Activated CD8-positive, alpha-beta T cell treated with anti-CD3 and anti-CD28 coated beads for 36 hours (primary cell): ENCODE measurements around the gene CDC6. TPM values are rescaled to one million over a fixed set of nuclear protein-coding genes. Genes with fewer than 3 reads are reported as not detected.
A peak's percentile ranks its signal among the peaks of the same experiment; 100 is the strongest.

Source experiments
- ATAC-seq: fragments of 200-7000 bp; cut with Tn5 transposase; one replicate; pipeline ENCODE4 v1.10.0; 2021; ENCODE audit warnings: mild to moderate bottlenecking, moderate library complexity
- CTCF ChIA-PET: fragments of 350-600 bp; sonication (Branson Sonifier 250); formaldehyde crosslinking; loops from one replicate; lab custom pipeline; 2021; ENCODE audit warnings: antibody characterized with exemption; lab: Charles Lee
- POLR2A ChIA-PET: fragments of 350-600 bp; sonication (Branson Sonifier 250); formaldehyde crosslinking; loops from one replicate; lab custom pipeline; 2021; ENCODE audit warnings: antibody characterized with exemption; lab: Charles Lee
- DNase-seq: peaks from one replicate; pipeline ENCODE4 v3.0.0-alpha.2; 2020
- H3K27ac Mint-ChIP-seq: one replicate; pipeline ENCODE4 v1.8.0; 2021; ENCODE audit warnings: mild to moderate bottlenecking, mixed read lengths
- H3K27me3 Mint-ChIP-seq: one replicate; pipeline ENCODE4 v1.8.0; 2021; ENCODE audit warnings: mixed read lengths
- H3K36me3 Mint-ChIP-seq: one replicate; pipeline ENCODE4 v1.8.0; 2021; ENCODE audit warnings: low read depth, mixed read lengths
- H3K4me1 Mint-ChIP-seq: one replicate; pipeline ENCODE4 v1.8.0; 2021; ENCODE audit warnings: low read depth, mixed read lengths
- H3K4me3 Mint-ChIP-seq: one replicate; pipeline ENCODE4 v1.8.0; 2021; ENCODE audit warnings: mild to moderate bottlenecking, moderate library complexity, mixed read lengths
- H3K9me3 Mint-ChIP-seq: one replicate; pipeline ENCODE4 v1.8.0; 2021; ENCODE audit warnings: mixed read lengths
- intact Hi-C: fragments of 100-400 bp; cut with micrococcal nuclease; formaldehyde crosslinking; loops from one replicate; pipeline ENCODE4 v1.10.0; 2022
- total RNA-seq, 2 experiments: library from RNA; stranded (reverse); gene quantifications; one replicate each; pipeline ENCODE4 v1.2.3, GENCODE V29; 2021
- TF ChIP-seq, protein P1 (sequence below): fragments of 200-600 bp; IDR thresholded peaks from one replicate; pipeline ENCODE4 v1.8.0; 2022; ENCODE audit warnings: antibody characterized with exemption, mild to moderate bottlenecking

The CDC6 gene
- total RNA-seq, 2 experiments from 2014 or later: 110 to 118 TPM

DNA sequence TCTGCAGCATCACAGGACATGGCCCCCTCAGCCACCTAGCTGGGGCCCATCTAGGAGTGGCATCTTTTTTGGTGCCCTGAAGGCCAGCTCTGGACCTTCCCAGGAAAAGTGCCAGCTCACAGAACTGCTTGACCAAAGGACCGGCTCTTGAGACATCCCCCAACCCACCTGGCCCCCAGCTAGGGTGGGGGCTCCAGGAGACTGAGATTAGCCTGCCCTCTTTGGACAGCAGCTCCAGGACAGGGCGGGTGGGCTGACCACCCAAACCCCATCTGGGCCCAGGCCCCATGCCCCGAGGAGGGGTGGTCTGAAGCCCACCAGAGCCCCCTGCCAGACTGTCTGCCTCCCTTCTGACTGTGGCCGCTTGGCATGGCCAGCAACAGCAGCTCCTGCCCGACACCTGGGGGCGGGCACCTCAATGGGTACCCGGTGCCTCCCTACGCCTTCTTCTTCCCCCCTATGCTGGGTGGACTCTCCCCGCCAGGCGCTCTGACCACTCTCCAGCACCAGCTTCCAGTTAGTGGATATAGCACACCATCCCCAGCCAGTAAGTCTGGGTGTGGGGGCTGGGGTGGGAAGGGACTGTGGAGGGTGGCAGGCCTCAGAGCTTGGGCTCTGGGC lies 43.3 kb downstream of the CDC6 start:
- Mint-ChIP-seq H3K9me3 (no peaks in the 10 kb centered on the region), H3K4me1 (peaks cover 78% of the 10 kb centered on the region), H3K27ac (peak overlapping the region; percentile 83), H3K36me3 (peaks cover 38% of the 10 kb centered on the region), H3K4me3 (peak overlapping the region; percentile 60), H3K27me3 (no peaks in the 10 kb centered on the region)
- ChIA-PET POLR2A (interaction anchor here (0.5 to 3.1 kb wide), 10 partner anchors 8 to 154 kb away, joined by 3 to 12 read pairs (median 3); no protein-coding TSS in a partner anchor), CTCF (interaction anchor here (0.6 to 2.8 kb wide), 8 partner anchors 10 to 1939 kb away, joined by 3 to 15 read pairs (median 4); no protein-coding TSS in a partner anchor)
- DNase-seq (no peak), ATAC-seq (no peak)
- TF ChIP-seq, protein P1, sequence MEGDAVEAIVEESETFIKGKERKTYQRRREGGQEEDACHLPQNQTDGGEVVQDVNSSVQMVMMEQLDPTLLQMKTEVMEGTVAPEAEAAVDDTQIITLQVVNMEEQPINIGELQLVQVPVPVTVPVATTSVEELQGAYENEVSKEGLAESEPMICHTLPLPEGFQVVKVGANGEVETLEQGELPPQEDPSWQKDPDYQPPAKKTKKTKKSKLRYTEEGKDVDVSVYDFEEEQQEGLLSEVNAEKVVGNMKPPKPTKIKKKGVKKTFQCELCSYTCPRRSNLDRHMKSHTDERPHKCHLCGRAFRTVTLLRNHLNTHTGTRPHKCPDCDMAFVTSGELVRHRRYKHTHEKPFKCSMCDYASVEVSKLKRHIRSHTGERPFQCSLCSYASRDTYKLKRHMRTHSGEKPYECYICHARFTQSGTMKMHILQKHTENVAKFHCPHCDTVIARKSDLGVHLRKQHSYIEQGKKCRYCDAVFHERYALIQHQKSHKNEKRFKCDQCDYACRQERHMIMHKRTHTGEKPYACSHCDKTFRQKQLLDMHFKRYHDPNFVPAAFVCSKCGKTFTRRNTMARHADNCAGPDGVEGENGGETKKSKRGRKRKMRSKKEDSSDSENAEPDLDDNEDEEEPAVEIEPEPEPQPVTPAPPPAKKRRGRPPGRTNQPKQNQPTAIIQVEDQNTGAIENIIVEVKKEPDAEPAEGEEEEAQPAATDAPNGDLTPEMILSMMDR: no peak
- intact Hi-C loops: no loop called here

DNA sequence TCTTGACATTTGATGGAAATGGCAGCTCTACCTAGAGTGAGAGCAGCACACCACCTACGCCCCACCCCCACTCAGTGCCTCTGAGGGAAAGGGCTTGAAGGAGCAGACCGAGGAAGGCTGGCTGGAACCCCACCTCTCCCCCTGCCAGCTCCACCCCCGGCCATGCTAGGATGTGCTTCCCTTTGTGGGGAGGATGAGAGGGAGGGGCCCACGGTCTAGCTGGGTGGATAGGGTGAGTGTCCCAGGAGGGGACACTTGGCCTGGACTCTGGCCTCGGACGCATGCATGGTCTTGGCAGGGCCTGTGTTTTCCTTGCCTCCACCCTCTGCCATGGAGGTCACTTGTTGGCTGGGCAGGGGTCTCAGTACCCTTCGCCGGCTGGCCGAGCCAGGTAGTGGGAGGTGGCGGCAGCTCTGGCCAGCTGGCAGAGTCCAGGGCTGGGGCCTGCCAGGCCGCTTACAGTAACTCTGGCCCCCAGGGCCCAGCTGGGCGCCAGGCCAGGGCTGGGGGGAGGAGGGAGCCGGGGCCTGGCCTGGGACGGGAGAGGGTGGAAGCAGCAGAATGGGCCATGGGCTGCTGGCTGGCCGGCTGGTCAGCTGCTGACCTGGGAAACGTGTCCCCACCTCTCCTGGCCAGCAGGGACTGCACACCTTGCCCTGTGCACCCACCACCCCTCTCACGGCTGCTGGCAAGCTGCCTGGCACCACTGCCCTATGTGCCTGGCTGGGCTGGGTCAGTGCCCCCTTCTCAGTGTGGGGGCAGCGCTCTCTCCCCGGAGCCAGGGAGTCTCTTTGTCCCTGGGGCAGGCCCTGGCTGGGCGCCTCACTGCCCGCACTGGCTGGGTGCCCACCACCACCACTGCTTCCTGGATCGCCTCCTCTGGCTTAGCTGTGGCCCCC lies 44.3 kb downstream of the CDC6 start:
- POLR2A ChIA-PET: interaction anchor here (0.5 to 3.1 kb wide), 9 partner anchors 8 to 155 kb away, joined by 3 to 12 read pairs (median 3); no protein-coding TSS in a partner anchor
- H3K9me3 Mint-ChIP-seq: no peaks in the 10 kb centered on the region
- DNase-seq (peak; percentile 59), ATAC-seq (peak; percentile 18)
- CTCF ChIA-PET: interaction anchor here (1.1 to 2.8 kb wide), 6 partner anchors 15 to 31 kb away, joined by 3 to 15 read pairs (median 5); no protein-coding TSS in a partner anchor
- H3K27ac Mint-ChIP-seq: peak overlapping the region; percentile 80
- peaks cover 38% of the 10 kb centered on the region for H3K36me3 Mint-ChIP-seq
- TF ChIP-seq, protein P1: no peak
- intact Hi-C loops: no loop called here
- peaks cover 71% of the 10 kb centered on the region for H3K4me1 Mint-ChIP-seq
- no peaks in the 10 kb centered on the region for H3K27me3 Mint-ChIP-seq
- H3K4me3 Mint-ChIP-seq: peak overlapping the region; percentile 15

DNA sequence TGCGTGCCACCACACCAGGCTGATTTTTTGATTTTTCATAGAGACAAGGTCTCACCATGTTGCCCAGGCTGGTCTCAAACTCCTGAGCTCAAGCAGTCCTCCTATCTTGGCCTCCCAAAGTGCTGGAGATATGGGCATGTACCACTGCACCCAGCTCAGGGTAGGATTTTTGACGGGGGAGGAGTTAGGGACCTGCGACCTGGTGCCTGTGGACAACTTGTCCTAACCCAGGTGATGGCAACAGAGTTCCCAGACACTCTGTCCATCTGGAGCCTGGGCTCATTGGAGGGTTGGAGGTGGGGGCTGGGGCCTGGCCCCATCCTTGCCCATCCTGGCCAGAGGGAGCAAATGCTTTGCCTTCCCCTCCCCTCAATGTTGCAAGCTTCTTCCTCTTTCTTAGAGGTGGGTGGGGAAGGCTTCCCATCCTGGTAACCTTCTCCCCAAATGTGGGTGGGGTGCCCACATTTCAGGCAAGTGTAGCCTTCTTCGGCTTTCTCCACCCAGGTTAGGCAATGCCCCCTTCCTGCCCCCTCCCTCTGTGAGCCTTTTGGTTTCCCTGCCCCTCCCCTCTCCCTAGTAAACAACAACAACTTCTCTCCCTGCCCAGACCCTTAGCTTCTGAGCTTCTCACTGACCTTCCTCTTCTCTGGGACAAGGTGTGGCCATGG lies 46.2 kb downstream of the CDC6 start:
- POLR2A ChIA-PET: interaction anchor here (1.0 to 2.0 kb wide), 4 partner anchors 9 to 27 kb away, joined by 3 to 6 read pairs (median 5); no protein-coding TSS in a partner anchor
- no peaks in the 10 kb centered on the region for H3K9me3 Mint-ChIP-seq
- ATAC-seq (no peak), DNase-seq (no peak)
- H3K27me3 Mint-ChIP-seq: no peaks in the 10 kb centered on the region
- intact Hi-C loops: no loop called here
- H3K4me1 Mint-ChIP-seq: peaks cover 68% of the 10 kb centered on the region
- no peak overlapping the region for H3K4me3 Mint-ChIP-seq
- TF ChIP-seq, protein P1: no peak
- peak overlapping the region; percentile 66 for H3K27ac Mint-ChIP-seq
- CTCF ChIA-PET: interaction anchor here (1.0 to 1.6 kb wide), 6 partner anchors 16 to 221 kb away, joined by 3 to 9 read pairs (median 4); no protein-coding TSS in a partner anchor
- H3K36me3 Mint-ChIP-seq: peaks cover 41% of the 10 kb centered on the region

DNA sequence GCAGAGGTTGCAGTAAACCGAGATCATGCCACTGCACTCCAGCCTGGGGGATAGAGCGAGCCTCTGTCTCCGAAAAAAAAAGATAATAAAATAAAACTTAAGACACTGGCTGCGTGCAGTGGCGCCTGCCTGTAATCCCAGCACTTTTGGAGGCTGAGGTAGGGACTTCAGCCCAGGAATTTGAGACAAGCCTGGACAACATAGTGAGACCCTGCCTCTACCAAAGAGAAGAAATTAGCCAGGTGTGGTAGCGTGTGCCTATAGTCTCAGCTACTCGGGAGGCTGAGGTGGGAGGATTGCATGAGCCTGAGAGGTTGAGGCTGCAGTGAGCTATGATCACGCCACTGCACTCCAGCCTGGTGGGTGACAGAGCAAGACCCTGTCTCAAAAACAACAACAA lies 47.9 kb downstream of the CDC6 start:
- Mint-ChIP-seq H3K27ac (no peak overlapping the region), H3K4me1 (peaks cover 70% of the 10 kb centered on the region), H3K36me3 (peaks cover 48% of the 10 kb centered on the region), H3K27me3 (no peaks in the 10 kb centered on the region), H3K9me3 (no peaks in the 10 kb centered on the region), H3K4me3 (no peak overlapping the region)
- intact Hi-C loops: no loop called here
- DNase-seq (no peak), ATAC-seq (no peak)
- TF ChIP-seq, protein P1: no peak
- ChIA-PET POLR2A (interaction anchor here (0.7 to 2.0 kb wide), 7 partner anchors 8 to 197 kb away, joined by 3 to 6 read pairs (median 4); no protein-coding TSS in a partner anchor), CTCF (interaction anchor here (0.6 to 2.3 kb wide), 5 partner anchors 18 to 171 kb away, joined by 3 to 9 read pairs (median 3); no protein-coding TSS in a partner anchor)
